Astrocyte (in vitro differentiated cells and primary cell): ENCODE results near the gene PGF. TPM values are rescaled to one million over a fixed set of nuclear protein-coding genes. Genes with fewer than 3 reads are reported as not detected.

ENCODE experiments used
- DNase-seq: peaks from one replicate; pipeline ENCODE4 v3.0.0-alpha.2; 2010; ENCODE audit warnings: low read depth
- FAIRE-seq: peaks from 2 replicates; lab custom pipeline; 2011; peaks lifted over from hg19 to GRCh38; lab: Jason Lieb, UNC
- H2AFZ ChIP-seq: 2 replicates; pipeline ENCODE4 v1.6.0; 2012; ENCODE audit warnings: low read depth, low read length, inconsistent platforms
- H3K27ac ChIP-seq: 2 replicates; pipeline ENCODE4 v1.5.1; 2011; ENCODE audit warnings: low read depth, low read length, inconsistent platforms
- H3K27me3 ChIP-seq: 2 replicates; pipeline ENCODE4 v1.6.0; 2011; ENCODE audit warnings: low read length, inconsistent platforms; ENCODE audit not compliant: insufficient read depth
- H3K36me3 ChIP-seq: 2 replicates; pipeline ENCODE4 v1.5.1; 2011; ENCODE audit warnings: low read length, inconsistent platforms; ENCODE audit not compliant: insufficient read depth
- H3K4me1 ChIP-seq: 2 replicates; pipeline ENCODE4 v1.5.1; 2011; ENCODE audit warnings: low read length, inconsistent platforms; ENCODE audit not compliant: insufficient read depth
- H3K4me2 ChIP-seq: 2 replicates; pipeline ENCODE4 v1.6.0; 2012; ENCODE audit warnings: low read length, inconsistent platforms
- H3K4me3 ChIP-seq: 2 replicates; pipeline ENCODE4 v1.5.1; 2011; ENCODE audit warnings: low read depth, mild to moderate bottlenecking, low read length, inconsistent platforms; ENCODE audit not compliant: insufficient read depth
- H3K79me2 ChIP-seq: 2 replicates; pipeline ENCODE4 v1.6.0; 2012; ENCODE audit warnings: mild to moderate bottlenecking, low read length, inconsistent platforms; ENCODE audit not compliant: insufficient read depth
- H3K9ac ChIP-seq: 2 replicates; pipeline ENCODE4 v1.6.0; 2012; ENCODE audit warnings: mild to moderate bottlenecking, low read length, inconsistent platforms
- H3K9me3 ChIP-seq: 2 replicates; pipeline ENCODE4 v1.5.1; 2012; ENCODE audit warnings: low read depth, mild to moderate bottlenecking, low read length, inconsistent platforms; ENCODE audit not compliant: insufficient read depth
- H4K20me1 ChIP-seq: 2 replicates; pipeline ENCODE4 v1.6.0; 2012; ENCODE audit warnings: low read length, inconsistent platforms; ENCODE audit not compliant: insufficient read depth
- H3K27ac Mint-ChIP-seq: one replicate; pipeline ENCODE4 v1.8.0; 2021; ENCODE audit warnings: mild to moderate bottlenecking, mixed read lengths; ENCODE audit not compliant: unreplicated experiment
- H3K27me3 Mint-ChIP-seq: one replicate; pipeline ENCODE4 v1.8.0; 2021; ENCODE audit warnings: low read depth, mixed read lengths; ENCODE audit not compliant: unreplicated experiment
- H3K36me3 Mint-ChIP-seq: one replicate; pipeline ENCODE4 v1.8.0; 2021; ENCODE audit warnings: low read depth, mixed read lengths; ENCODE audit not compliant: unreplicated experiment
- H3K4me1 Mint-ChIP-seq: one replicate; pipeline ENCODE4 v1.8.0; 2021; ENCODE audit warnings: low read depth, mixed read lengths; ENCODE audit not compliant: unreplicated experiment
- H3K4me3 Mint-ChIP-seq: one replicate; pipeline ENCODE4 v1.8.0; 2021; ENCODE audit warnings: mild to moderate bottlenecking, moderate library complexity, mixed read lengths; ENCODE audit not compliant: unreplicated experiment
- H3K9me3 Mint-ChIP-seq: one replicate; pipeline ENCODE4 v1.8.0; 2021; ENCODE audit warnings: mild to moderate bottlenecking, mixed read lengths; ENCODE audit not compliant: unreplicated experiment
- CTCF ChIP-seq: IDR thresholded peaks from 2 replicates; pipeline ENCODE4 v1.5.1; 2011; ENCODE audit warnings: low read depth, mild to moderate bottlenecking, inconsistent platforms, low read length, moderate library complexity; ENCODE audit not compliant: insufficient read depth
- EZH2 ChIP-seq: IDR thresholded peaks from 2 replicates; pipeline ENCODE4 v1.6.1; 2012; ENCODE audit warnings: mild to moderate bottlenecking, low read length, inconsistent platforms; ENCODE audit not compliant: insufficient read depth
- total RNA-seq: library from RNA; stranded (reverse); gene quantifications from 2 replicates; pipeline ENCODE4 v1.2.1, GENCODE V29; 2021

The PGF gene
- total RNA-seq, 1 donor from 2014 or later: 3.5 TPM

GRCh38 chr14:74938531-74939495, 16.6 kb downstream of the PGF start:
- H3K27me3 ChIP-seq: peaks cover 3% of the 10 kb centered on the region
- no peak overlapping the region for H3K27ac ChIP-seq
- no peak overlapping the region for H2AFZ ChIP-seq
- TF ChIP-seq CTCF (no peak), EZH2 (no peak)
- FAIRE-seq (no peak), DNase-seq (no peak)
- peak overlapping the region; percentile 80 for H3K4me2 ChIP-seq
- Mint-ChIP-seq H3K36me3 (no peaks in the 10 kb centered on the region), H3K27me3 (no peaks in the 10 kb centered on the region), H3K4me1 (peaks cover 15% of the 10 kb centered on the region), H3K4me3 (no peak overlapping the region), H3K27ac (no peak overlapping the region), H3K9me3 (no peaks in the 10 kb centered on the region)
- no peak overlapping the region for H3K9ac ChIP-seq
- no peaks in the 10 kb centered on the region for H3K36me3 ChIP-seq
- H3K4me3 ChIP-seq: no peak overlapping the region
- H3K79me2 ChIP-seq: no peaks in the 10 kb centered on the region
- H3K9me3 ChIP-seq: no peaks in the 10 kb centered on the region
- no peaks in the 10 kb centered on the region for H4K20me1 ChIP-seq
- peaks cover 25% of the 10 kb centered on the region for H3K4me1 ChIP-seq

GRCh38 chr14:74937171-74937570, 18.2 kb downstream of the PGF start:
- Mint-ChIP-seq H3K4me1 (peaks cover 19% of the 10 kb centered on the region), H3K9me3 (no peaks in the 10 kb centered on the region), H3K27ac (no peak overlapping the region), H3K27me3 (no peaks in the 10 kb centered on the region), H3K36me3 (no peaks in the 10 kb centered on the region), H3K4me3 (no peak overlapping the region)
- Histone ChIP-seq H3K27ac (no peak overlapping the region), H3K4me3 (no peak overlapping the region), H3K4me1 (peaks cover 23% of the 10 kb centered on the region), H3K9me3 (no peaks in the 10 kb centered on the region), H4K20me1 (no peaks in the 10 kb centered on the region), H3K4me2 (no peak overlapping the region), H3K27me3 (peaks cover 3% of the 10 kb centered on the region), H2AFZ (no peak overlapping the region), H3K9ac (no peak overlapping the region), H3K79me2 (no peaks in the 10 kb centered on the region), H3K36me3 (no peaks in the 10 kb centered on the region)
- no peak for FAIRE-seq
- no peak for TF ChIP-seq EZH2
- TF ChIP-seq CTCF: no peak
- DNase-seq: no peak

GRCh38 chr14:74936731-74937130, 18.7 kb downstream of the PGF start:
- Mint-ChIP-seq H3K9me3 (no peaks in the 10 kb centered on the region), H3K4me1 (peaks cover 17% of the 10 kb centered on the region), H3K4me3 (no peak overlapping the region), H3K36me3 (no peaks in the 10 kb centered on the region), H3K27me3 (no peaks in the 10 kb centered on the region), H3K27ac (no peak overlapping the region)
- Histone ChIP-seq H3K4me1 (peaks cover 19% of the 10 kb centered on the region), H3K9me3 (no peaks in the 10 kb centered on the region), H3K4me2 (no peak overlapping the region), H3K27me3 (peaks cover 3% of the 10 kb centered on the region), H3K36me3 (no peaks in the 10 kb centered on the region), H3K4me3 (no peak overlapping the region), H4K20me1 (no peaks in the 10 kb centered on the region), H3K79me2 (no peaks in the 10 kb centered on the region), H3K27ac (no peak overlapping the region), H2AFZ (no peak overlapping the region), H3K9ac (no peak overlapping the region)
- DNase-seq (no peak), FAIRE-seq (no peak)
- TF ChIP-seq EZH2 (no peak), CTCF (no peak)
